K562 (cell line): ENCODE measurements around the gene GPR25. TPM values are rescaled to one million over a fixed set of nuclear protein-coding genes. Genes with fewer than 3 reads are reported as not detected.

Experiments used
- ATAC-seq: fragments of 200-7000 bp; cut with Tn5 transposase; 3 replicates; pipeline ENCODE4 v1.9.1; 2020; ENCODE audit warnings: moderate library complexity
- BruUV-seq: library from RNA; stranded (reverse); fragments of 400-500 nt; replicated peaks from 2 replicates; lab custom pipeline; 2021; lab: Mats Ljungman, UMichigan
- CTCF ChIA-PET: fragments of 300-600 bp; formaldehyde crosslinking; extraction: SDS; loops from one replicate; lab custom pipeline; 2021; ENCODE audit warnings: low intra/inter-chr PET ratio; lab: Yijun Ruan, JAX
- POLR2A ChIA-PET: fragments of 300-600, 350-650 bp; sonication (Branson Sonifier 250); formaldehyde crosslinking; extraction: SDS; loops from one replicate; lab custom pipeline; 2021; ENCODE audit warnings: antibody characterized with exemption, inconsistent platforms; lab: Yijun Ruan, JAX
- DNase-seq, 4 experiments: peaks; one replicate each; pipeline versions ENCODE4 v3.0.0 to v3.0.0-alpha.2; 2011 to 2018; ENCODE audit warnings: low spot score in 3 of 4, mixed read lengths in 3 of 4; ENCODE audit errors: extremely low read depth in 1 of 4
- FAIRE-seq: peaks from 2 replicates; lab custom pipeline; 2011; peaks lifted over from hg19 to GRCh38; lab: Jason Lieb, UNC
- H2AFZ ChIP-seq: 2 replicates; pipeline ENCODE4 v1.6.0; 2011; ENCODE audit warnings: low read depth, low read length, control low read depth, inconsistent platforms
- H3K27ac ChIP-seq: fragments of 200-600 bp; 3 replicates; pipeline ENCODE4 v1.8.0; 2011; ENCODE audit warnings: low read depth, mild to moderate bottlenecking, control low read depth, inconsistent platforms, low read length, moderate library complexity, mixed read lengths; ENCODE audit errors: extremely low read depth
- H3K27me3 ChIP-seq, 2 experiments: fragments of 300-600 bp in 1 of 2; 2 replicates in 1 of 2; 3 replicates in 1 of 2; pipeline versions ENCODE4 v1.6.0 to v1.8.0; 2011; ENCODE audit warnings: inconsistent platforms in 2 of 2, low read length in 2 of 2, mild to moderate bottlenecking in 1 of 2, mixed read lengths in 1 of 2, moderate library complexity in 1 of 2; ENCODE audit not compliant: control insufficient read depth in 2 of 2, insufficient read depth in 2 of 2
- H3K36me3 ChIP-seq: fragments of 300-600 bp; 3 replicates; pipeline ENCODE4 v1.8.0; 2011; ENCODE audit warnings: mild to moderate bottlenecking, low read length, inconsistent platforms; ENCODE audit not compliant: control insufficient read depth, insufficient read depth
- H3K4me1 ChIP-seq, 2 experiments: fragments of 200-600 bp in 1 of 2; replicated peaks in 1 of 2; 2 replicates in 1 of 2; 3 replicates in 1 of 2; pipeline versions ENCODE4 v1.5.1 to v1.8.0; 2011; ENCODE audit warnings: inconsistent platforms in 2 of 2, low read length in 2 of 2, mild to moderate bottlenecking in 1 of 2, mixed read lengths in 1 of 2, moderate library complexity in 1 of 2; ENCODE audit not compliant: control insufficient read depth in 2 of 2, insufficient read depth in 2 of 2
- H3K4me2 ChIP-seq: 2 replicates; pipeline ENCODE4 v1.6.1; 2011; ENCODE audit warnings: low read length, control low read depth, inconsistent platforms, mixed read lengths; ENCODE audit not compliant: insufficient read depth
- H3K4me3 ChIP-seq: fragments of 200-600 bp; sonication (generic), shearing (Covaris generic); 2 replicates; pipeline ENCODE4 v1.5.1; 2016; ENCODE audit warnings: control low read depth, inconsistent platforms
- H3K79me2 ChIP-seq: fragments of 200-600 bp; 3 replicates; pipeline ENCODE4 v1.8.0; 2011; ENCODE audit warnings: low read length, inconsistent platforms; ENCODE audit not compliant: control insufficient read depth, insufficient read depth
- H3K9ac ChIP-seq, 2 experiments: 2 replicates each; pipeline versions ENCODE4 v1.6.0 to v1.6.1; 2011; ENCODE audit warnings: low read depth in 2 of 2, low read length in 2 of 2, control low read depth in 1 of 2, inconsistent platforms in 1 of 2, mild to moderate bottlenecking in 1 of 2, mixed read lengths in 1 of 2; ENCODE audit not compliant: insufficient read depth in 1 of 2
- H3K9me1 ChIP-seq: one replicate; pipeline ENCODE4 v1.6.0; 2011; ENCODE audit warnings: inconsistent platforms, mild to moderate bottlenecking, low read length, moderate library complexity; ENCODE audit not compliant: control insufficient read depth, insufficient read depth
- H3K9me3 ChIP-seq: replicated peaks from 2 replicates; pipeline ENCODE4 v1.5.1; 2011; ENCODE audit warnings: low read depth, low read length, inconsistent platforms; ENCODE audit not compliant: control insufficient read depth, insufficient read depth
- H4K20me1 ChIP-seq: replicated peaks from 2 replicates; pipeline ENCODE4 v1.6.1; 2011; ENCODE audit warnings: low read length, inconsistent platforms, mixed read lengths; ENCODE audit not compliant: control insufficient read depth, insufficient read depth
- BCLAF1 ChIP-seq, 2 experiments: fragments of 450-650 bp in 1 of 2; IDR thresholded peaks; 2 replicates each; pipeline ENCODE4 v1.6.1; 2011 to 2017; ENCODE audit warnings: low read depth in 2 of 2, antibody characterized with exemption in 1 of 2, borderline replicate concordance in 1 of 2, low read length in 1 of 2, mild to moderate bottlenecking in 1 of 2, mixed read lengths in 1 of 2; ENCODE audit not compliant: control insufficient read depth in 1 of 2
- CSDE1 ChIP-seq, 2 experiments: fragments of 450-650 bp; IDR thresholded peaks; 2 replicates each; pipeline ENCODE4 v1.6.1; 2016; ENCODE audit warnings: mild to moderate bottlenecking in 1 of 2
- CTBP1 ChIP-seq: fragments of 450-650 bp; IDR thresholded peaks from 2 replicates; pipeline ENCODE4 v1.6.1; 2016; ENCODE audit warnings: borderline replicate concordance
- GTF2B ChIP-seq: IDR thresholded peaks from 2 replicates; pipeline ENCODE4 v1.6.1; 2011; ENCODE audit not compliant: insufficient read length; ENCODE audit errors: extremely low read depth
- HCFC1 ChIP-seq: IDR thresholded peaks from 2 replicates; pipeline ENCODE4 v1.6.1; 2012; ENCODE audit warnings: low read depth, low read length, improper control_type of control experiment
- HDGF ChIP-seq: fragments of 450-650 bp; IDR thresholded peaks from 2 replicates; pipeline ENCODE4 v1.6.1; 2016
- HMGN3 ChIP-seq: IDR thresholded peaks from 2 replicates; pipeline ENCODE4 v1.6.1; 2011; ENCODE audit warnings: borderline replicate concordance, low read depth, mild to moderate bottlenecking, mixed read lengths, low read length; ENCODE audit not compliant: insufficient read length; ENCODE audit errors: extremely low read depth
- HNRNPLL ChIP-seq: fragments of 200-400 bp; formaldehyde crosslinking; IDR thresholded peaks from 2 replicates; pipeline ENCODE4 v1.6.1; 2017; ENCODE audit warnings: low read length, low read depth, mild to moderate bottlenecking; ENCODE audit not compliant: poor library complexity, severe bottlenecking
- TAF9B ChIP-seq: fragments of 450-650 bp; IDR thresholded peaks from 2 replicates; pipeline ENCODE4 v1.6.1; 2018; ENCODE audit warnings: mild to moderate bottlenecking; ENCODE audit not compliant: partially characterized antibody
- TOE1 ChIP-seq, 2 experiments: fragments of 450-650 bp in 1 of 2; sonication (generic) in 1 of 2; formaldehyde crosslinking in 1 of 2; IDR thresholded peaks; 2 replicates each; pipeline versions ENCODE4 v1.7.1 to v1.8.0; 2016 to 2022; ENCODE audit warnings: borderline replicate concordance in 2 of 2, mild to moderate bottlenecking in 2 of 2, antibody characterized with exemption in 1 of 2, inconsistent platforms in 1 of 2, low read depth in 1 of 2, missing genetic modification reagents in 1 of 2, moderate library complexity in 1 of 2
- ZBTB33 ChIP-seq: sonication (generic); formaldehyde crosslinking; IDR thresholded peaks from 2 replicates; pipeline ENCODE4 v1.8.1; 2023; ENCODE audit warnings: mild to moderate bottlenecking, missing genetic modification reagents
- ZNF263 ChIP-seq: sonication (generic); formaldehyde crosslinking; IDR thresholded peaks from 2 replicates; pipeline ENCODE4 v1.8.0; 2022; ENCODE audit warnings: mild to moderate bottlenecking, missing genetic modification reagents, borderline replicate concordance
- WGBS: fragments of 100-300 bp; shearing (Covaris generic); methylation state at CpG from one replicate; pipeline ENCODE4 v1.1.6; 2016; ENCODE audit warnings: low coverage, mixed read lengths; ENCODE audit not compliant: insufficient coverage; ENCODE audit errors: missing lambda C conversion rate; 5-methylcytosine and 5-hydroxymethylcytosine counted together
- in situ Hi-C: fragments of 300-500 bp; cut with MboI; formaldehyde crosslinking; loops from 4 replicates; pipeline ENCODE4 v1.15.0; 2018; ENCODE audit warnings: inconsistent platforms, mixed read lengths
- intact Hi-C: fragments of 100-400 bp; cut with micrococcal nuclease; formaldehyde crosslinking; loops from 2 replicates; pipeline ENCODE4 v1.14.2; 2022
- polyA plus RNA-seq, 8 experiments: library from polyadenylated mRNA; depleted of rRNA in 4 of 8; stranded (reverse) in 5 of 8; unstranded in 3 of 8; fragments of >200 nt; fragmentation: Nextera tagmentation in 2 of 8; fragmentation: Illumina TruSeq in 1 of 8; extraction: Ambion mirVana in 2 of 8; extraction: Trizol in 1 of 8; gene quantifications; 2 replicates each; pipeline versions ENCODE4 v1.2.1 to v1.2.3, GENCODE V29; 2011 to 2014; ENCODE audit warnings: inconsistent platforms in 1 of 8, missing spikeins in 1 of 8
- total RNA-seq, 7 experiments: library from RNA; depleted of rRNA in 6 of 7; stranded (reverse); fragments of >200 nt in 6 of 7; fragmentation: Illumina TruSeq in 2 of 7; extraction: Trizol in 2 of 7; gene quantifications; 2 replicates each; pipeline versions ENCODE4 v1.2.1 to v1.2.3, GENCODE V29; 2011 to 2021; ENCODE audit warnings: low replicate concordance in 1 of 7

Gene GPR25
- total and polyA plus RNA-seq, 9 of the 15 experiments (the other 6 are each of a cell fraction or from before 2014, with no cell fraction given) = not detected

GRCh38 chr1:200890818-200891773, 18.3 kb downstream of the GPR25 start:
- Histone ChIP-seq H3K4me2 (no peak overlapping the region), H3K9me3 (no peaks in the 10 kb centered on the region), H3K36me3 (no peaks in the 10 kb centered on the region), H3K27me3 (peaks cover 71 to 81% of the 10 kb centered on the region in 2 experiments), H2AFZ (no peak overlapping the region), H3K4me3 (no peak overlapping the region), H3K4me1 (peaks cover 7 to 18% of the 10 kb centered on the region in 2 experiments; a peak in 4 of 5 replicates), H4K20me1 (peaks cover 26% of the 10 kb centered on the region), H3K9me1 (no peaks in the 10 kb centered on the region), H3K9ac (no peak overlapping the region), H3K79me2 (no peaks in the 10 kb centered on the region), H3K27ac (no peak overlapping the region)
- DNase-seq = no peak
- no peak for FAIRE-seq
- intact Hi-C loops = no loop called here
- no TSS peak for BruUV-seq
- 18% methylated on average over 47 of the region's 72 CpGs for WGBS
- in situ Hi-C loops = no loop called here
- ATAC-seq = peak; percentile 24; the same call in 1 of the 3 replicates
- ChIA-PET CTCF (interaction anchor here (0.7 kb wide), 1 partner anchor 17 kb away, joined by 3 read pairs; no protein-coding TSS in a partner anchor), POLR2A (interaction anchor here (1.2 to 1.5 kb wide), 2 partner anchors 10 to 15 kb away, joined by 3 to 4 read pairs; no protein-coding TSS in a partner anchor)
- TF ChIP-seq HMGN3 = peak; percentile 32
- TF ChIP-seq ZNF263 (CRISPR knock-in tag) = peak; percentile 63
- TF ChIP-seq BCLAF1 (IDR thresholded peaks at IDR 0.05; ENCODE audit: borderline replicate concordance in 1 of 2, control insufficient read depth in 1 of 2, low read depth in 2 of 2, low read length in 1 of 2) = peak in 1 of 2 experiments; percentile 87; a peak in 2 of 4 replicates
- TF ChIP-seq GTF2B = no peak
- no peak for TF ChIP-seq HDGF
- TF ChIP-seq TAF9B = no peak
- TF ChIP-seq ZBTB33 = peak; percentile 75
- no peak for TF ChIP-seq CSDE1 (IDR thresholded peaks at IDR 0.05)
- TF ChIP-seq HNRNPLL = no peak
- no peak for TF ChIP-seq CTBP1
- no peak for TF ChIP-seq HCFC1
- peak; percentile 41; the same call in 1 of the 2 replicates for TF ChIP-seq TOE1 (IDR thresholded peaks at IDR 0.05; ENCODE audit: borderline replicate concordance)
- no peak for TF ChIP-seq TOE1 (CRISPR knock-in tag; IDR thresholded peaks at IDR 0.05; ENCODE audit: borderline replicate concordance, low read depth)
